Osteocyte (in vitro differentiated cells): ENCODE measurements around the gene PRKCE. TPM values are rescaled to one million over a fixed set of nuclear protein-coding genes. Genes with fewer than 3 reads are reported as not detected.

Experiments used
- DNase-seq: peaks from one replicate; pipeline ENCODE4 v3.0.0; 2021; ENCODE audit warnings: mixed read lengths; ENCODE audit not compliant: unreplicated experiment; ENCODE audit errors: extremely low spot score
- H3K27ac Mint-ChIP-seq: one replicate; pipeline ENCODE4 v1.8.0; 2021; ENCODE audit warnings: mild to moderate bottlenecking, mixed read lengths; ENCODE audit not compliant: unreplicated experiment
- H3K27me3 Mint-ChIP-seq: one replicate; pipeline ENCODE4 v1.8.0; 2021; ENCODE audit warnings: mixed read lengths; ENCODE audit not compliant: unreplicated experiment
- H3K36me3 Mint-ChIP-seq: one replicate; pipeline ENCODE4 v1.8.0; 2021; ENCODE audit warnings: mixed read lengths; ENCODE audit not compliant: unreplicated experiment
- H3K4me1 Mint-ChIP-seq: one replicate; pipeline ENCODE4 v1.8.0; 2021; ENCODE audit warnings: mixed read lengths; ENCODE audit not compliant: unreplicated experiment
- H3K4me3 Mint-ChIP-seq: one replicate; pipeline ENCODE4 v1.8.0; 2021; ENCODE audit warnings: mild to moderate bottlenecking, moderate library complexity, mixed read lengths; ENCODE audit not compliant: unreplicated experiment
- H3K9me3 Mint-ChIP-seq: one replicate; pipeline ENCODE4 v1.8.0; 2021; ENCODE audit warnings: mixed read lengths; ENCODE audit not compliant: unreplicated experiment
- CTCF ChIP-seq: fragments of 200-600 bp; sonication (generic); IDR thresholded peaks from 2 replicates; pipeline ENCODE4 v1.5.0; 2021; ENCODE audit warnings: antibody characterized with exemption, mild to moderate bottlenecking, moderate library complexity
- total RNA-seq: library from RNA; stranded (reverse); gene quantifications from 2 replicates; pipeline ENCODE4 v1.2.1, GENCODE V29; 2021

Gene PRKCE
- total RNA-seq, 1 donor from 2014 or later = 13.8 TPM

- Mint-ChIP-seq H3K4me3 (no peak overlapping the region), H3K4me1 (peaks cover 26% of the 10 kb centered on the region), H3K9me3 (no peaks in the 10 kb centered on the region), H3K27me3 (no peaks in the 10 kb centered on the region), H3K27ac (no peak overlapping the region), H3K36me3 (peaks cover 5% of the 10 kb centered on the region)
- no peak for DNase-seq
- TF ChIP-seq CTCF = no peak
Observed at GRCh38 chr2:46018773-46019591, 367.5 kb downstream of the PRKCE start.

- no peak for TF ChIP-seq CTCF
- H3K4me3 Mint-ChIP-seq = no peak overlapping the region
- peaks cover 14% of the 10 kb centered on the region for H3K4me1 Mint-ChIP-seq
- DNase-seq = no peak
- no peaks in the 10 kb centered on the region for H3K27me3 Mint-ChIP-seq
- peaks cover 11% of the 10 kb centered on the region for H3K36me3 Mint-ChIP-seq
- H3K9me3 Mint-ChIP-seq = no peaks in the 10 kb centered on the region
- no peak overlapping the region for H3K27ac Mint-ChIP-seq
Observed at GRCh38 chr2:46020416-46020815, 368.9 kb downstream of the PRKCE start.

DNA sequence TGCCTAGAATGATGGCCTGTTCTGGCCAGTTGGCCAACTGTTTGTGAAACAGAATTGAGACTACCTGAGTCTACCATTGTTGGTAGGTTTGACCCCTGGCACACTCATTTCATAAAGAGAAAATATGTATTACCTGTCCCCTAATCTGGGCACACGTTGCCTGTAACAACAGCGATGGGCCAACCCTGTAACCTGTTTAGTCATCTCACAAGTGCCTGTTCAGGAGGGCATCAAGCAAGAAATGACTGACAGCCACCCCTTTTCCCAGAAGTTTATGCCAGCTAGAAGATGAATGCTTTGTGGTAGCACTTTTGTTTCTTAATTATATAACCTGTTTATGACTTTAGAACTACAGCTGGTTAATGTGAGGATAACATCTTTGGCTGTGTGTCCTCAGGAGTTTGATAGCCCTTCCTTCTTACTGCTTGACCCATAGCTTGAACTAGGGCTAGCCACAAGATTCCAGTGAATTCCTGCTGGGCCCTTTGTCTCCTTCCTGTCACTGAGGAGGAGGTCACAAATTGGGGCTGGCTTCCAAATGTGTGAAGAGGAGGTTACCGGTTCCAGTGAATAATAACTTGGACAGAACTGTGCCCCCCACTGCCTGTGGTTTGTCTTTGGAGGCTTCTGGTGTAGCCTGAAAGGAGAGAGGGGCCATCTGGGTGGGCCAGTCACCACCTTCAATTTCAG is 371.8 kb downstream of the PRKCE start:
- DNase-seq = no peak
- Mint-ChIP-seq H3K4me1 (no peaks in the 10 kb centered on the region), H3K27ac (no peak overlapping the region), H3K27me3 (no peaks in the 10 kb centered on the region), H3K36me3 (peaks cover 11% of the 10 kb centered on the region), H3K4me3 (no peak overlapping the region), H3K9me3 (no peaks in the 10 kb centered on the region)
- no peak for TF ChIP-seq CTCF

GRCh38 chr2:46024146-46024779 is 372.8 kb downstream of the PRKCE start:
- no peak for DNase-seq
- H3K36me3 Mint-ChIP-seq = peaks cover 11% of the 10 kb centered on the region
- TF ChIP-seq CTCF = no peak

DNA sequence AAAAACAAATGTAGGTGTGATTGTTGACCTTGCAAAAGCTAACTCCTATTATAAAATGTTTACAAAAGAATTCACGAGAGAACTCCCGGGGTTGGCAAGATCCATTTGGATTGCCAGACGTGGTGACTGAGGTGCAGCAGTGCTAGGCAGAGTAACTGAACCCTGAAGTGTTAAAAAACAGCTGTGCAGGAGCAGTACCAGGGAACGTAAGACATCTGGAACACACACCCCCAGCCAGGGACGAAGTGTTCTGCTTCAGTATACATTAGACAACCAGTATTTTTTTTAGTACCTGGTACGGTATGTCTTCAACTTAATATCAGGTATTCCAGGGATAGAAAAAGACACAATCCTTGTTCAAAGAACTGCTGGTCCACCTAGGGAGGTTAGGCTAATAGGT is 373.6 kb downstream of the PRKCE start:
- peaks cover 11% of the 10 kb centered on the region for H3K36me3 Mint-ChIP-seq
- TF ChIP-seq CTCF = no peak
- no peak overlapping the region for H3K4me3 Mint-ChIP-seq
- H3K9me3 Mint-ChIP-seq = no peaks in the 10 kb centered on the region
- peaks cover 8% of the 10 kb centered on the region for H3K4me1 Mint-ChIP-seq
- H3K27ac Mint-ChIP-seq = no peak overlapping the region
- no peaks in the 10 kb centered on the region for H3K27me3 Mint-ChIP-seq
- no peak for DNase-seq

More at GRCh38 chr2:46024146-46024779, 372.8 kb downstream of the PRKCE start:
- Mint-ChIP-seq H3K27me3 (no peaks in the 10 kb centered on the region), H3K9me3 (no peaks in the 10 kb centered on the region), H3K4me1 (peaks cover under 1% of the 10 kb centered on the region), H3K27ac (no peak overlapping the region), H3K4me3 (no peak overlapping the region)
